Amygdala (tissue), 56 donors: ENCODE measurements around the gene SPATA1.
A peak's percentile ranks its signal among the peaks of the same experiment; 100 is the strongest.
"Not testable (repeated sequence)": the region's sequence is repeated elsewhere in the genome, so short reads cannot be mapped to it uniquely, and the experiment has no call there.

ENCODE experiments used
- DNase-seq, 56 donors: peaks; one replicate each; lab custom pipeline; 2025; lab: John Stamatoyannopoulos, UW

Gene SPATA1

DNA sequence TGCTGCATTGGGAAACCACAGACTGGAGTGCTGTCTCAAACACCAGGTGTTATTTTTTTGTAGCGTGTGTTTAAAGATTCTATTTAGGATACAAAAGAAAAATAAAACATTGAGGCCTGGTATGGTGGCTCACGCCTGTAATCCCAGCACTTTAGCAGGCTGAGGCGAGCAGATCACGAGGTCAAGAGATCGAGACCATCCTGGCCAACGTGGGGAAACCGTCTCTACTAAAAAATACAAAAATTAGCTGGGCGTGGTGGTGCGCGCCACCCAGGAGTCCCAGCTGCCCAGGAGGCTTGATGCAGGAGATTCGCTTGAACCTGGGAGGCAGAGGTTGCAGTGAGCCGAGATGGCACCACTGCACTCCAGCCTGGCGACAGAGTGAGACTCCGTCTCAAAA is 1.7 kb downstream of the SPATA1 start:
- DNase-seq, result not testable (repeated sequence)

DNA sequence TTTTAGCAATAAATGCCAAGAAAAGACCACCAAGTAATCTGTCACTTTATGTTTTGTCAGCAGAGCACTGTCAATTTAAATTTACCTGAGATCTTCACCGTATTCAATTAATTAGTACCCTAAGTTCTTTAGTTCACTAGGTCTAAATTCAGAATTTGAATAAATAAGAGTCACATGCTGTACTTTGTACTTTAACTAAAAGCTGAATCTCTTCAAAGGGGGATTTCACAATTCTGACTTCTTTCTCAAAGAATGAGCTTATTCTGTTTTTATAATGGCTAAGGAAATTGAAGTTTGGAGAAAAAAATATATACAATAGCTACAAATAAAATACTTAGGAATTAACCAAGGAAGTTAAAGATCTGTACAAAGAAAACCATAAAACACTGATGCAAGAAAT is 2.3 kb downstream of the SPATA1 start:
- DNase-seq, result no peak

DNA sequence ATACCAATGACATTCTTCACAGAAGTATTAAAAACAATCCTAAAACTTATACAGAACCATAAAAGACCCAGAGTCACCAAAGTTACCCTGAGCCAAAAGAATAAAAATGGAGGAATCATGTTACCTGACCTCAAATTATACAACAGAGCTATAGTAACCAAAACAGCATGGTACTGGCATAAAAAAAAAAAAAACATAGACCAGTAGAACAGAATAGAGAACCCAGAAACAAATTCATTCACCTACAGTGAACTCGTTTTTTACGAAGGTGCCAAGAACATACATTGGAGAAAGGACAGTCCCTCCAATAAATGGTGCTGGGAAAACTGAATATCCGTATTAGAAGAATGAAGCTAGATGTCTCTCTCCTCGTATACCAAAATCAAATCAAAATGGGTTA is 2.8 kb downstream of the SPATA1 start:
- DNase-seq, result no peak

DNA sequence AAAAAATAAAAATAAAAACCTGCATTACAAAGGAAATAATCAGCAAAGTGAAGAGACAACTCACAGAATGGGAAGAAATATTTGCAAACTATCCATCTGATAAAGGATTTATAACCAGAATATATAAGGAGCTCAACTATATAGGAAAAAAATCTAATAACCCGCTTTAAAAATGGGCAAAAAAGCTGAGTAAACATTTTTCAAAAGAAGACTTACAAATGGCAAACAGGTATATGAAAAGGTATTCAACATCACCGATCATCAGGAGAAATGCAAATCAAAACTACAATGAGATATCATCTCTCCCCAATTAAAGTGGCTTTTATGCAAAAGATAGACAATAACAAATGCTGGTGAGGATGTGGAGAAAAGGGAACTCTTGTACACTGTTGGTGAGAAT is 4.0 kb downstream of the SPATA1 start:
- no peak for DNase-seq

DNA sequence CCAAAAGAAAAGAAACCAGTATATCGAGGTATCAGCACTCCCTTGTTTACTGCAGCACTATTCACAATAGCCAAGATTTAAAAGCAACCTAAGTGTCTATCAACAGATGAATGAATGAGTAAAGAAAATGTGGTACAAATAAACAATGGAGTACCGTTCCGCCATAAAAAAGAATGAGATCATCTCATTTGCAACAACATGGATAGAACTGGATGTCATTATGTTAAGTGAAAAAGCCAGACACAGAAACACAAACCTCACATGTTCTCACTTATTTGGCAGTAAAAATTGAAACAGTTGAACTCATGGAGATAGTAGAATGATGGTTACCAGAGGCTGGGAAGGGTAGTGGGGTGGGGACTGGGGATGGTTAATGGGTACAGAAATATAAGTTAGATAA is 4.5 kb downstream of the SPATA1 start:
- no peak for DNase-seq

DNA sequence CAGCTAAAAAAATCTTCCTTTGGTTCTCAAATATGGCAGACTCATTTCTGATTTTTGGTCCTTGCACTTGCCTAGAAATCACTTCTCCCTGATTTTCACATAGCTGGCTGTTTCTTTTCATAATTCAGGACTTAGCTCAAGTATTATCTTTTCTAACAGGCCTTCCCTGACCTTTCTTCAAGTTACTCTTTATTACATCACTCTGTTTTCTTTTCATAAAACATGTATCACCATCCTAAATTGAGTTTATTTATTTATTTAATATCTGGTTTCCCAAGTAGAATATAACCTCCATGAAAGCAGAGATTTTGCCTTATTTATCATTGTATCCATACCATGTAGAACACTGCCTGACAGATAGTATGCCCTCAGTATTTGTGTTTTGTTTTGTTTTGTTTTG is 18.4 kb downstream of the SPATA1 start:
- no peak for DNase-seq

DNA sequence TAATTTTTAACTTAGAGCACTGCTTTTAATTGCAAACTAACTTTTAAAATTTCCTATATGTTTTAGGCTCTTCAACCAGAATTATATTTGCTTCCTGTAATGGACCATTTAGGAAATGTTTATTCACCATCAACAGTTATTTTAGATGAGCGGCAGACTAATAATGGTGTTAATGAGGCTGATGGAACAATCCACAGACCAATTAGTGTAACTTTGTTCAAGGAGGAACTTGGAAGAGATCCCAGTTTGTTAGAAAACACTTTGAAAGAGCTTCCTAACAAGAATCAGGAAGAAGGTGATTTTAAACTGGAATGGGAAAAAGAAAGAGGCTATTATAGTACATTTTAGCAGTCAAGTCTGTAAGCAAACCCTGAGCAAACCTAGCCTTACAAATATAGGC is 19.6 kb downstream of the SPATA1 start:
- DNase-seq, result no peak

DNA sequence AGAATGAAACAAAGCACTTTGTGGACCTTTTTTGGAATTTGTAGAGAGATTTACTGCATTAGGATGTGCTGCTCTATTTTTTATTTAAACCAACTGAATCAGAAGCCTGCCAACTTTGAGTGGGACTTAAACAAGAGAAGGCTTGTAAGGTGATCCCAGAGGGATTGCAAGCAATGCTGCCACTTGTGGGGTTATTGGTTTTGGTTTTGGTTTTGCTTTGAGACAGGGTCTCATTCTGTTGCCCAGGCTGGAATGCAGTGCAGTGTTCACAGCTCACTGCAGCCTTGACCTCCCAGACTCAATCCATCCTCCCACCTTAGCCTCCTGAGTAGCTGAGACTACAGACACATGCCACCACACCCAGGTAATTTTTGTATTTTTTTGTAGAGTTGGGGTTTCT is 32.4 kb downstream of the SPATA1 start:
- DNase-seq, result no peak

DNA sequence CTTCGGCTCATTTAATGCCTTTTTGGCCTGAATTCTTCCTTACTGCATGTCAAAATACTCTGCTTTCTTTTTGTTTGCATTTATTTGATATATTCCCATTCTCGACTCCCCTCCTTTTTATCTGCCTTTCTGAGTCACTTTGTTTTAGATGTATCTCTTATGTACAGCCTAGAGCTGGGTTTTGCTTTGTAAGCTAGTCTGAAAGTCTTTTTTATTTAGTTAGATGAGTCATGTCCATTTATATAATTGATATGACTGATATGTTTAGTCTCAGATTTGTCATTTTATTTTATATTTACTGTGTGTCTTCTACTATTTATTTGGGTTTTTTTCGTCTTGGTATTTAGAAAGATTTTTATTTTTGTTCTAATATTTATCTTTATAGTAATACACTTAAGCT is 33.8 kb downstream of the SPATA1 start:
- no peak for DNase-seq

DNA sequence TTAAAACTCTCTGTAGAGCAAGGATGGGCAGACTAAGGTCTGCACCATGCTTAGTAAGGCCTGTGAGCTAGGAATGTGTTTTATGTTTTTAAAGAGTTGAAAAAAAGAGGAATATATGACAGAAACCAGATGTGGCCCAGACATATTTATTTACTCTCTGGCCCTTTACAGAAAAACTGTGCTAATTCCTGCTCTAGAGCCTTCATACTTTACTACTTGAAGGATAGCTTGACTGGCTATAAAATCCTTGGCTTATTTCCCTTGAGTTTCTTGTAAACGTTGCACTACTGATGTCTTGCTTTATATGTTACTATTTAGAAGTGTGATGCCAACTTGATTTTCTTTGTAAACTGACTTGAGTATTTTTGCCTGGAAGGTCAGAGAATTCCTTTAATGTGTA is 34.6 kb downstream of the SPATA1 start:
- no peak for DNase-seq

DNA sequence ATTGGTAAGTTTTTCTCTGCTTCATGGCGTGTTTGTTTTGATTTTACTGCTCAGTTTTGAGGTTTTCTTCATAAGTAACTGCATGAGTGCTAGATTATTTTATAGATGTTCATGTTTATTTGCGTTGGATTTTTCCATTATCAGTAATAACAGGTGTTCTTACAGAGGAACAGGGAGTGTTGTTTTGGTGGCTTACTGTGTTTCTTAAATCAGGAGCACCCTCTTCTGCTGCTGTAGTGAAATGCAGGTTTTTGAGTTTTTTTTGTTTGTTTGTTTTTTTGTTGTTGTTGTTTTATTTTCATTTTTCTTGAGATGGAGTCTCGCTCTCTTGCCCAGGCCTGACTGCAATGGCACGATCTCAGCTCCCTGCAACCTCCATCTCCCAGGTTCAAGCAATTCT is 35.5 kb downstream of the SPATA1 start:
- no peak for DNase-seq

DNA sequence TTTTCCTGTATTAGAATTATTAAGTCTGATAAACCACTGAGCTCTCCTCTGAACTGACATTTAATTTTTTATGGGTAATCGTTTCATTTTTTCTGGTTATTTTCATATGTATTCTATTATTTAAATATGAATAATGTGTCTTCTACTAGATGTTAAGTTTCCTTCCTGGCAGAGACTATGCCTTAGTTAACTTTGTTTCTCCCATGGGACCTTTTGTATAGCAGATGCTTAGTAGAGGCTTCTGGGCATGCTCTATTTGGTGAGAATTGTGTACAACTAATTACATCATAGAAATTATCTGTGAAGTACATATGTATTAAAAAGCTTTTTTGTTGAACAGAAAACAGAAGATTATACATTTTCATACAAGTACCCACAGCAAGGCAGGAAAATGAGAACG is 44.6 kb downstream of the SPATA1 start:
- DNase-seq, result no peak

DNA sequence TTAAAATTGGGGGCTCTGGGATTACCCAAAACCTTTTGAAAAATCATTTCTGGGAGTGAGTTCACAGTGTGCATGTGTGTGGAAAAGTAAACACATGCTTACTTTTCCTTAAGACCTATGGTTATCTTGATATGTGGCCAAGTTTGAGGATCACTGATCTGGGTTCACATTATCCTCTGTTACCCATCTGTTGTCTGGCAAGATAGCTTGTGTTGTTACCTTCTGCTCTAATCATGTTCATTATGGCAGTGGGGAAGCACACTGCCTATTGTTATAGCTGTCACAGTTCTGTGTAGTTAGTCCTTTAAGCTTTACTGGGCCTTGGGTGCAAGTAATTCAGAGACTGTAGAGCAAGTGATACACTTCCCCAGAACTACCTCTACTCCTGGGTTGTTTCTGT is 63.0 kb downstream of the SPATA1 start:
- DNase-seq, result no peak

DNA sequence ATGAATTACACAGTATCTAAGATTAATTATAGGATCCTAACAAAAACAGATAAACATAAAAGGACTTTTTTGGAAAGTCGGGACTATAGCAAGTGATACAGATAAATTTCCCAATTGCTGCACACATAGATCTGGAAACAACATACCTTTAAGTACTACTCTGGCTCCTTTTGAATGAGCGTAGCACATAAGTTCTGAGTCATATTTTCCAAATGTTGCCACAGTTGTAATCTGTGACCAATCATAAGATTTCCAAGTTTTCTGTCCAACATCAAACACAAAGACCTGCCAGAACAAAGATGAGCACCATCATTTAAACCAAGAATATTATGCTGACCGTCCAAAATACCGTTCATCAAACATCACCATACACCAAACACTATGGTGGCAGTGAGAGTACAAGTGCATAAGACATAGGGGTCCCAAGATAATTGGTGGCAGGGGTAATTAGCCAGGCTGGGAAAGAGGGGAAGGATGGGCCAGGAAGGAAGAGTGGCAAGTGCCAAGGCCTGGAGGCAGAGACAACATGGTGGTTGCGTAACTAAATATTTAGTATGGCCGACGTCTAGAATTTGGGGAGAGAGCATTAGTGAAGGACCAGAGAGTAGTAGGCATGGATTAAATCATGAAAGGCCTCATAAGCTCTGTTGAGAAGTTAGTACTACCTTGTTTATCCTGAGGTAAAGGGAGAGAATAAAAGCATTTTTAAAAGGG is 64.4 kb downstream of the SPATA1 start:
- DNase-seq, result no peak

DNA sequence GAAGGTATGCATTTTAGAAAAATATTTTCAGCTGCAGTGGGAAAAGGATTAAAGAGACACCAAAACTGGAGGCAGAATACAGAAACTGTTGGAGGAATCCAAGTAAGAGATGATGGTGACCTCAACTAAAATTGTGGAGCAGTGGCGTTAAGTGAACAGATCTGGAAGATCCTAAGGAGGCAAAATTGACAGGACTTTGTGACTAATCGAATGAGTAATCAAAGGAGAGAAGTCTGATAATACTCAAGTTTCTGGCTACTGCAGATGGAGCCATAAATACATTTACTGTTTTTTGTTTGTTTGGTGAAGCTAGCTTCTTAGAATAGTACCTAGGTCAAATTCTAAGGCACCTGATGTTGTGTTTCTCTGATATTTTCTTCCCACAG is 65.0 kb downstream of the SPATA1 start:
- no peak for DNase-seq

DNA sequence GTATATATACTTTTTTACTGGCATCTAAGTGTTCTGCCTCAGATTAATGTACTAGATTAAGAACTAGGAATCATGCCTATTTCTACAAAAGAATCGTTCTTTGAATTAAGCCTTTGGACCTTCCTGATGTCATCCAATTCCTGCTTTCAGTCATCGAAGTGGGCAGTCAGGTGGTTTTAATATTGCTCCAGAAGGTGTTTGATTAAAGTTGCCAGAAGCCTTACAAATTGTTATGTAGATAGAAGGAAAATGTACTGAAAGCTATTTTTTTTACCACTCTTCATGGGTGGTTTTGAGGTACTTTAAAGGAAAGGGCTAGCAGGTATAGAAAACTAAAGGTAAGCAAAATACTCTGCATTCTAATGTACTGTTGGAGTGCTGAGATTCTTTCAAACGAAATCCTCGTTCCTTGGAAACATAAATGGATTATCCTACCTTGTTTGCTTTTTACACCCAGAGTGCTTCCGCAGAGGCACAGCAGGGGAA is 67.3 kb downstream of the SPATA1 start:
- no peak for DNase-seq

DNA sequence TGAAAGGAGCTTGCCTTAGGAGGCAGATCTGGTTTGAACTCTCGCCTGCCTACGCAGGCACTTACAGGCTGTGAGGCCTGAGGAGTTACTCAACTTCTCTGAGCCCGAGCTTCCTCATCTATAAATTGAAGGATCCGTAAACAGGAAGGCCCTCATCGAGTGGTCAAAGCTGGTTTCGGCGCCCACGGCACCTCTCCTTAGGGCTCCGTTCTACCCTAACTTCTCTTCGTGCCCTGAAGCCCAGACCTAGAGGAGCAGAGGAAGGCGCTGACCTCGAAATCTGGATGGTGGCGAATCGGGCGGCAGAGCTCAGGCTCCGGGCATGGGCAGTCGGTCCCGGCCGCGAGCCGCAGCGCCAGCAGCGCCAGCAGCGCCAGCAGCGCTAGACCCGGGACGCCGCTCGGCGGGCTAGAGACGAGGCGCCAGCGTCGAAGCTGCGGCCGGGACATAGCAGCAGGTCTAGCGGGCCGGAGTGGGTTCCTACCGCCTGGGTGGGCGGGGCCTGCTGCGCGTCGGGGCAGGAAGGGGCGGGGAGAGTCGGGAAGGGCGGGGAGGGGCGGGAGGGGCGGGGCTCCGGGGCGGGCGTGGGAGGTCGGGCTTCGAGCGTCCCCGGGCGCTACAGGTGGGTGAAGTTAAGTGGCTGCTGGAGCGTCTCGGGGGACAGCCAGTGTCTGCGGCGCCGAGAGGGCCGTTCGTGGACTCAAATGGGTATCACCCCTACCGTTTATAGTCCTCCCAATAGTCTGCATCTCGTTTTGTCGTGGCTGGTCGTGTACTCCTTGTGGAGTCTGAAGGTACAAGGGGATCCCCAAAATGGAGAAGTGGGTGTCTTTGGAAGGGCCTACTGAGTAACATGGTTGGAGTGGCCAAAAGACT is 68.0 kb downstream of the SPATA1 start, which contains the start of gene CTBS:
Gene CTBS (minus strand): TSS at position 474 of the 876 bp plus-strand sequence. CDS start 25 bp downstream, at position 449.
- peak in 55 of 56 donors; percentile 28 to 87 (median 68) for DNase-seq

DNA sequence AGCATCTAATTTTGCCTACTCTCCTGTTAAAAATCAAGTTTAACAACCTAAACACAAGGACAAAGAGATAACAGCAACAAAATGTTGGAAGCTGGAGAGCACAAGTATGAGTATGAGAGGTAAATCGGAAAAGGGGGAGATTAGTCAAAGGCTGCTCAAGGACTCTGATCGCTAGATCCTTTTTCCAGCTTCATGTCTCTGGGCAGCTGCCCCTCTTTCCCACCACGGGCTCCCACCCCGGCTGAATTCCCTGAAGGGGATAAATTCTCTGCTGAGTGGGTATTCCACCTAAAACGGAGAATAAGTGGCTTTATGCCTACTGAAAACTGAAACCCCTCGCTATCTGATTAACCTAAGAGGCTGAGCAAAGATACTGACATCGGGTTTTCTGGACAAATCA is 68.8 kb downstream of the SPATA1 start:
- DNase-seq, result no peak

DNA sequence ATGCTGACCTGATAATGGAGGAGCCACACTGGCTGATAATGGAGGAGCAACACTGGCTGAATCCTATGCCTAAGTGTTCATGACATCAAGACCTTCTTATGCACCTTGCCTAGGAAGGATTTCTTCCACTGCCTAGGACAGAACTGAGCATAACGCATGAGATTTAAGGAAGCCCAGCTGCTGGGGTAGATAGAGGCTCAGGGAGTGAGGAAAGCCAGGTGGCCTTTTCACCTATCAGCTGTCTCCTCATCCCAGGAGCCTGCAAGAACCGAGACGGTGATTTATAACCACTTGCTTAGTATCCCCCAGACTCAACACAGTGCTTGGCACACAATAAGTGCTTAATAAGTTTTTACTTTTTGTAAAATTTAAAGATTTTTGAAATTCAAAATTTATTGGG is 75.5 kb downstream of the SPATA1 start:
- DNase-seq, result no peak

DNA sequence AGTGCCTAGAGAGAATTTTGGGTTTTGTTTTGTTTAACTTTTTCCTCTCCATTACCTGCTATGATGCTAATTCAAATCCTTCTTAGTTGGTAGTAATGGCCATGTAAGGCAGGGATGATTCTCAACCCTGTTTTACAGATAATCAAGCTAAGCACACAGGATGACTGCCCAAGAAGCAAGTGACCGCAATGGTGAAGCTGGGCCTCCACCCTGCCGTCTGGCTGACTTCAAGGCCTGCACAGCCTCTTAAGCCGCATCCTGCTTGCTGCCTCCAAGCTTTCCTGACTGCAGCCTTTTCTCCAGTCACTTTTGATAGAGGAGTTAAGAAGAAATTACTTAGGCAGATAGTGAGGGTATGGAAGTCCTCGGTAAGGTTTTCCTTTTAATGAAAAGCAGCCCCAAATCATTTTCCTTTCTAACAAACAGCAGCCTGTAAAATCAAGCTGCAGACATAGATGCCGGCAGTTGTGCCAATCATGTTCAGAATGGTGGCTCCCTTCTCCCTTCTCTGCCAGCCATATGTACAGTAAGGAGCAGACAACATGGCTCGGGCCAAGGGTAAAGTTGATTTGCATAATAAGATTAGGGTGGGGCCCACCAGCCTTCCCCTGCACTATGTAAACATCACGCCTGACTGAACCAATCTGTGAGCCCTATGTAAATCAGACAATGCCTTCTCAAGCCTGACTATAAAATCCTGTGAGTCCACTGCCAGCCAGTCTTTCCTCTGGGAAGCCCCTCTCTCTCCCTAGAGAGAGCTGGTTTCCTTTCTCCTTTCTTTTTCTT is 76.8 kb downstream of the SPATA1 start:
- no peak for DNase-seq

DNA sequence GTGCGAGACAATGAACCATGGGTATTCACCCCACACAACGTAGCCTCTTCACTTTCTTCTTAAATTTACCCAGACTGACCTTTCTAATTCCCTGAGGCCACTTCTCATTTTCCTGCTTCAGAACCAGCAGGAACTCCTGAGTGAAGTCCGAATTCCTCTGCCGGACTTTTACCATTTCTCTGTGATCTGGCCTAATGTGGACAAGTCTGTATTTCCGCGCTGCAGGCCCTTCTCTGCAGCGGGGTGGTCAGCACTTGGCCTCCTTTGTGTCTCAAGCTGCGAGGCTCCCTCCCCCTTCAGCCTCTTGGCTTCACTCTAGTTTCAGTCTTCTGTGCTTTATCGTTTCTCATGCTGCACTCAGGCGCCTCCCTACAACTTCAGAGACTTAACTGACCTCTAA is 77.5 kb downstream of the SPATA1 start:
- no peak for DNase-seq
